ENCODE measurements around the gene ARL14EPL.

ARL14EPL gene

GRCh38 chr5:116002116-116002906 is 30.0 kb upstream of the ARL14EPL start:
- no peak overlapping the region for H3K4me3 ChIP-seq (replicated peaks; ENCODE audit: insufficient read depth, low read length)
- no peak overlapping the region for H3K27ac ChIP-seq (replicated peaks)
- no peaks in the 10 kb centered on the region for H3K27me3 ChIP-seq (ENCODE audit: insufficient read depth, poor library complexity, severe bottlenecking)
- no peak for DNase-seq (ENCODE audit: low read depth in 1 of 2, low spot score in 1 of 2)
- TF ChIP-seq POLR2AphosphoS5 (IDR thresholded peaks at IDR 0.05; ENCODE audit: low read depth) (no peak), CTCF (IDR thresholded peaks at IDR 0.05; ENCODE audit: insufficient read depth, low read length) (no peak), REST (IDR thresholded peaks at IDR 0.05; ENCODE audit: insufficient replicate concordance, low read depth) (no peak), SPI1 (IDR thresholded peaks at IDR 0.05; ENCODE audit: borderline replicate concordance, low read depth) (no peak), GABPA (IDR thresholded peaks at IDR 0.05; ENCODE audit: low read depth) (no peak)

GRCh38 chr5:116004248-116004647 is 28.0 kb upstream of the ARL14EPL start:
- no peak for DNase-seq (ENCODE audit: low read depth in 1 of 2, low spot score in 1 of 2)
- no peaks in the 10 kb centered on the region for H3K27me3 ChIP-seq (ENCODE audit: insufficient read depth, poor library complexity, severe bottlenecking)
- no peak overlapping the region for H3K4me3 ChIP-seq (replicated peaks; ENCODE audit: insufficient read depth, low read length)
- no peak for TF ChIP-seq REST (IDR thresholded peaks at IDR 0.05; ENCODE audit: insufficient replicate concordance, low read depth)
- TF ChIP-seq GABPA (IDR thresholded peaks at IDR 0.05; ENCODE audit: low read depth): no peak
- TF ChIP-seq POLR2AphosphoS5 (IDR thresholded peaks at IDR 0.05; ENCODE audit: low read depth): no peak
- no peak for TF ChIP-seq SPI1 (IDR thresholded peaks at IDR 0.05; ENCODE audit: borderline replicate concordance, low read depth)
- no peak for TF ChIP-seq CTCF (IDR thresholded peaks at IDR 0.05; ENCODE audit: insufficient read depth, low read length)
- H3K27ac ChIP-seq (replicated peaks): no peak overlapping the region

DNA sequence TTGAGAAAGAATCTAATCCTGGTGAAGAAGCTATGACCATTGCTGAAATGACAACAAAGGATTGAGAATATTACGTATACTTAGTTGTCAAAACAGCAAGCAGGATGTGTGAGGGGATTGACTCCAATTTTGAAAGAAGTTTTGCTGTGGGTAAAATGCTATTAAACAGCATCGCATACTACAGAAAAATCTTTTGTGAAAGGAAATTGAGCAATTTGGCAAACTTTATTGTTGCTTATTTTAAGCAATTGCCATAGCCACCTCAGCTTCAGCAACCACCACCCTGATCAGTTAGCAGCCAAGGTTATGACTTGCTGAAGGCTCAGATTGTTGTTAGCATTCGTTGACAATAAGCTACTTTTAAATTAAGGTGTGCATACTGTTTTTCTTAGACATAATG is 22.5 kb upstream of the ARL14EPL start:
- Histone ChIP-seq H3K27ac (replicated peaks) (no peak overlapping the region), H3K4me3 (replicated peaks; ENCODE audit: insufficient read depth, low read length) (no peak overlapping the region), H3K27me3 (ENCODE audit: insufficient read depth, poor library complexity, severe bottlenecking) (no peaks in the 10 kb centered on the region)
- TF ChIP-seq REST (IDR thresholded peaks at IDR 0.05; ENCODE audit: insufficient replicate concordance, low read depth) (no peak), SPI1 (IDR thresholded peaks at IDR 0.05; ENCODE audit: borderline replicate concordance, low read depth) (no peak), CTCF (IDR thresholded peaks at IDR 0.05; ENCODE audit: insufficient read depth, low read length) (no peak), POLR2AphosphoS5 (IDR thresholded peaks at IDR 0.05; ENCODE audit: low read depth) (no peak), GABPA (IDR thresholded peaks at IDR 0.05; ENCODE audit: low read depth) (no peak)
- DNase-seq (ENCODE audit: low read depth in 1 of 2, low spot score in 1 of 2): no peak

Measured in HL-60 (cell line).